OCI-LY1 (cell line): ENCODE measurements around the gene COL19A1.

Experiments used
- H2AFZ ChIP-seq: fragments of 200-600 bp; sonication (generic), shearing (Covaris generic); 2 replicates; pipeline ENCODE4 v1.6.0; 2014; ENCODE audit warnings: antibody characterized with exemption, mild to moderate bottlenecking, low read length
- H3F3A ChIP-seq: fragments of 200-600 bp; sonication (generic), shearing (Covaris generic); 2 replicates; pipeline ENCODE4 v1.6.0; 2014; ENCODE audit warnings: mild to moderate bottlenecking, antibody characterized with exemption, low read length, moderate library complexity; ENCODE audit not compliant: insufficient read depth
- H3K27ac ChIP-seq: fragments of 200-600 bp; sonication (generic); 2 replicates; pipeline ENCODE4 v1.5.1; 2014; ENCODE audit warnings: low read length, mixed run types, mild to moderate bottlenecking, low read depth; ENCODE audit not compliant: poor library complexity, severe bottlenecking
- H3K27me3 ChIP-seq: fragments of 200-600 bp; sonication (generic); 2 replicates; pipeline ENCODE4 v1.6.0; 2014; ENCODE audit warnings: antibody characterized with exemption, mild to moderate bottlenecking, low read length, moderate library complexity; ENCODE audit not compliant: insufficient read depth
- H3K36me3 ChIP-seq: fragments of 200-600 bp; sonication (generic); 2 replicates; pipeline ENCODE4 v1.6.1; 2014; ENCODE audit warnings: mild to moderate bottlenecking, antibody characterized with exemption, low read length, moderate library complexity, mixed read lengths; ENCODE audit not compliant: insufficient read depth
- H3K4me1 ChIP-seq: fragments of 200-600 bp; sonication (generic); 2 replicates; pipeline ENCODE4 v1.5.1; 2014; ENCODE audit warnings: mild to moderate bottlenecking, low read length, moderate library complexity; ENCODE audit not compliant: insufficient read depth, severe bottlenecking
- H3K4me2 ChIP-seq: fragments of 200-600 bp; sonication (generic), shearing (Covaris generic); 2 replicates; pipeline ENCODE4 v1.6.1; 2014; ENCODE audit warnings: low read length
- H3K4me3 ChIP-seq: fragments of 200-600 bp; sonication (generic); 2 replicates; pipeline ENCODE4 v1.5.1; 2014; ENCODE audit warnings: low read length, low read depth, mild to moderate bottlenecking, mixed read lengths; ENCODE audit not compliant: poor library complexity, severe bottlenecking
- H3K79me2 ChIP-seq: fragments of 200-600 bp; shearing (Covaris generic); 2 replicates; pipeline ENCODE4 v1.6.1; 2016; ENCODE audit warnings: mixed run types, low read length, mixed read lengths; ENCODE audit not compliant: insufficient read depth
- H3K9ac ChIP-seq: fragments of 200-600 bp; sonication (generic), shearing (Covaris generic); 2 replicates; pipeline ENCODE4 v1.6.1; 2014; ENCODE audit warnings: mild to moderate bottlenecking, low read length, mixed read lengths
- H3K9me2 ChIP-seq: fragments of 200-600 bp; sonication (generic), shearing (Covaris generic); 2 replicates; pipeline ENCODE4 v1.6.1; 2014; ENCODE audit warnings: low read depth, mild to moderate bottlenecking, low read length, mixed read lengths
- H3K9me3 ChIP-seq: fragments of 200-600 bp; shearing (Covaris generic); 2 replicates; pipeline ENCODE4 v1.6.1; 2014; ENCODE audit warnings: low read length, mixed read lengths
- H4K20me1 ChIP-seq: fragments of 200-600 bp; sonication (generic), shearing (Covaris generic); 2 replicates; pipeline ENCODE4 v1.6.0; 2016; ENCODE audit warnings: mild to moderate bottlenecking, low read length; ENCODE audit not compliant: insufficient read depth
- CTCF ChIP-seq: fragments of 200-600 bp; sonication (generic), shearing (Covaris generic); IDR thresholded peaks from 2 replicates; pipeline ENCODE4 v1.5.1; 2017; ENCODE audit warnings: mild to moderate bottlenecking, antibody characterized with exemption, low read length, moderate library complexity, mixed read lengths
- EZH2 ChIP-seq: fragments of 200-600 bp; sonication (generic), shearing (Covaris generic); IDR thresholded peaks from 2 replicates; pipeline ENCODE4 v1.8.0; 2017; ENCODE audit warnings: borderline replicate concordance, mixed run types, mild to moderate bottlenecking, antibody characterized with exemption, low read length, moderate library complexity, mixed read lengths

The COL19A1 gene

GRCh38 chr6:70258483-70258882 lies 392.1 kb downstream of the COL19A1 start:
- H4K20me1 ChIP-seq: no peaks in the 10 kb centered on the region
- no peaks in the 10 kb centered on the region for H3K9me2 ChIP-seq
- H3K36me3 ChIP-seq: no peaks in the 10 kb centered on the region
- H3K27me3 ChIP-seq: no peaks in the 10 kb centered on the region
- no peak overlapping the region for H2AFZ ChIP-seq
- no peak overlapping the region for H3K9ac ChIP-seq
- H3K4me2 ChIP-seq: no peak overlapping the region
- no peak for TF ChIP-seq CTCF
- no peak for TF ChIP-seq EZH2
- H3K9me3 ChIP-seq: no peaks in the 10 kb centered on the region
- H3F3A ChIP-seq: no peaks in the 10 kb centered on the region
- H3K4me3 ChIP-seq: no peak overlapping the region
- no peaks in the 10 kb centered on the region for H3K4me1 ChIP-seq
- H3K79me2 ChIP-seq: no peaks in the 10 kb centered on the region
- H3K27ac ChIP-seq: no peak overlapping the region
